NCI-H345 (cell line): ENCODE data around the gene FAM118B.
A peak's percentile ranks its signal among the peaks of the same experiment; 100 is the strongest.
"Not testable (repeated sequence)": the region's sequence is repeated elsewhere in the genome, so short reads cannot be mapped to it uniquely, and the experiment has no call there.

Source experiments
- DNase-seq: peaks from one replicate; lab custom pipeline; 2025; lab: John Stamatoyannopoulos, UW

Gene FAM118B

DNA sequence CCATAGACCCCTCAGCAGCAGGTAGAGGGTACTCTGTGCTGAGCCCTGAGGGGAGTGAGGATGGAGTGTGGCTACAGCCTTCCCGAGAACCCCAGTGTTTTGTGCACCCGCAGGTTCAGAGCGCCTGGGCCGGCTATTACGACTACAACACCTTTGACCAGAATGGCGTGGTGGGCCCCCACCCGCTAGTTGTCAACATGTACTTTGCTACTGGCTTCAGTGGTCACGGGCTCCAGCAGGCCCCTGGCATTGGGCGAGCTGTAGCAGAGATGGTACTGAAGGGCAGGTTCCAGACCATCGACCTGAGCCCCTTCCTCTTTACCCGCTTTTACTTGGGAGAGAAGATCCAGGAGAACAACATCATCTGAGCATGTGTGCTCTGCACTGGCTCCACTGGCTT lies 65.7 kb downstream of the FAM118B start:
- DNase-seq: no peak

DNA sequence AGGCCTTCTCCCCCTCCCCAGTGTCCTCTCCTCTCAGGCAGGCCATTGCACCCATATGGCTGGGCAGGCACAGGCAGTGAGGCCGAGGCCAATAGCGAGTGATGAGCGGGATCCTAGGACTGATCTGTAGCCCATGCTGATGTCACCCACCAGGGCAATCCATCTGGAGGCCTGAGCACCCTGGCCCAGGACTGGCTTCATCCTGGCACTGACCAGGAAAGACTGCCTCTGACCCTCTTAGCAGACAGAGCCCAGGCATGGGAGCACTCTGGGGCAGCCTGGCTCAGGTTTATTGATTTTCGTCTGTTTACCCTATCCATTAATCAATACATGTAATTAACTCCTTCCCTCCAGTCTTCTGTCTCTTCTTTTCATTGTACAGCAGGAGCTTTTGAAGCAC lies 66.2 kb downstream of the FAM118B start:
- DNase-seq: no peak

DNA sequence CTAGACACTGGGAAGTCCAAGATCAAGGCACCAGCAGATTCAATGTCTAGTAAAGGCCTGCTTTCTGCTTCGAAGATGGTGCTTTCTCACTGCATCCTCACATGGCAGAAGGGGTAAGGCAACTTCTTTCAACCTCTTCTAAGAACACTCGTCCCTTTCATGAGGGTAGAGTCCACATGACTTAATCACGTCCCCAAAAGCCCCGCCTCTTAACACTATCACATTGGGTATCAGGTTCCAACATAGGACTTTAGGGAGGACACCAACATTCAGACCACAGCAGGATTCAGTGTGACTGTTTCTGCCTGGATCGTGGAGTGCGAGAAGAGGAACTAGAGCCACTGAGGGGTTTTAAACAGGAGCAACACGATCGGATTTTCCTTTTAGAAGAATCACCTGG lies 67.6 kb downstream of the FAM118B start:
- DNase-seq: no peak

DNA sequence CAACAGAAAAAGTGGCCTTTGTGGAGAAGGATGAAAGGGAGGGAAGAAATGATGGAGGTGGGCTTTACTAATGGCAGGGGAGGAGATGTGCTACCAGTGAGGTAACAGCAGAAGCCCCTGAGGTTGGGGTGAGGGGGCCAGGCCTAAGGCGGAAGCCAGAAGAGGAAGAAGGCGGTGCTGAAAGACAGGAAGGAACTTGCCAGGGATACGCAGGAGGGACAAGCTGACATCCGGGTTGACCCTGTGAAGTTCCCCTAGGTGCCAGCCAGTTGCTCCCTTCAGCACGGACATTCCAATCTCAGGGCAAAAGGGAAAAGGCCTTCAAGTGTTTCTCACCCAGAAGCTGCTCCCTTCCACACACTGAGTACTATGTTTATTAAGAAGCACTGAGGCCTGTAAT lies 69.0 kb downstream of the FAM118B start:
- DNase-seq: no peak

DNA sequence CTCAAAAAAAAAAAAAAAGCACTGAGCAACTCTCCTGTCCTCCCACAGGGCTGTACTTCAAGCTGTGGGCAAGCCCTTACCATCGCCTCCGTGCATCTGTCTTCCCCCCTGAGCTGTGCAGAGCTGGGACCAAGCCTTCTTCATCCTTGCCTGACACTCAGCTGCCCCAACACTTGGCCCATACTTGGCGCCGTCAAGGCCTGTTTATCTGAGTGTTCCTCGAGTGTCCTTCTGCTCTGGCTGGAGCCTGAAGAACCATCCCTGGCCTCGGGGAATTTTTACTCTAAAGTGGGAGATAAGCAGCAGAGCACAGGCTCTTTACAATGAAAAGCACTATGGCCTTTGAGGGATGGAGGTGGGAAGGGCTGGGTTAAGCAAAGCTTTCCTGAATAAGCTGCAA lies 69.7 kb downstream of the FAM118B start:
- DNase-seq: no peak

DNA sequence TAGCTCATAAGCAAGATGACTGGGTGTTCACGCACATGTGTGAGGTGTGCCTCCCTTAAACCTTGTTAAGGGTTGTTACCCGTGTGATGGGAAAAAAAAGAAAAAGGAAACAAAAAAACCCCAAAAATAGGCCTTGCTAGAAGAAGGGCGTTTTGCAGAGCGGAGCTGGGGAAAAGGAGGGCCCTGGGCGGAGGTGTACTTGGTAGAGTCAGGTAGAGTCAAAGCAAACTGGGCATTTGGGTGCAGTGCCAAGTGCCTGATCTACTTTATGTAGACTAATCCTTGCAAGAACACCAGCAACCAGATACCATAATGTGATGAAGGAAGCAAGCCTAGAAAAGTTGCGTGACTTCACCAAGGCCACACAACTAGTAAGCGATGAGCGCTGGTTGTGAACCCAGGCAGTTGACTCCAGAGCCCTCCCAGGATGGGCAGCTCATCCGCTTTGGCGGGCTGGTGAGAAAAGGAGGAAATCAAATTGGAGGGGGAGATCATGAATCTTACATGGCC lies 70.1 kb downstream of the FAM118B start:
- no peak for DNase-seq

DNA sequence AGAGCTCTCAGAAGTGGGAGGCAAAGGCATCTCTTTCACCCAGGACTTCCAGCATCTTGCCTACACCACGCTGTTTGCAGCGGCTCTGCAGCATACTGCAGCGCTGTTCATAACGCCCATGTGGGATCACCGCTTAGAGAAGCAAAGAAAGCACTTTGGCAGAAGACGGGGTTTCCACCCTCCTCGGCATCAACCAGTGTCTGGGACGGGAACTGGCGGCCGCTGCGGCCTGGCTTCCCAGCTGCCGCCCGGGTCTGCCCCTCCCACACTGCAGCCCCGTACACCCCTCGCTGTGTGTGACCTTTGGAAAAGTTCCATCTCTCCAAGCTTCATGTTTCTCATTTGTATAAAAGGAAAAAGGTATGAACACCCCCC lies 70.8 kb downstream of the FAM118B start:
- peak; percentile 22 for DNase-seq

DNA sequence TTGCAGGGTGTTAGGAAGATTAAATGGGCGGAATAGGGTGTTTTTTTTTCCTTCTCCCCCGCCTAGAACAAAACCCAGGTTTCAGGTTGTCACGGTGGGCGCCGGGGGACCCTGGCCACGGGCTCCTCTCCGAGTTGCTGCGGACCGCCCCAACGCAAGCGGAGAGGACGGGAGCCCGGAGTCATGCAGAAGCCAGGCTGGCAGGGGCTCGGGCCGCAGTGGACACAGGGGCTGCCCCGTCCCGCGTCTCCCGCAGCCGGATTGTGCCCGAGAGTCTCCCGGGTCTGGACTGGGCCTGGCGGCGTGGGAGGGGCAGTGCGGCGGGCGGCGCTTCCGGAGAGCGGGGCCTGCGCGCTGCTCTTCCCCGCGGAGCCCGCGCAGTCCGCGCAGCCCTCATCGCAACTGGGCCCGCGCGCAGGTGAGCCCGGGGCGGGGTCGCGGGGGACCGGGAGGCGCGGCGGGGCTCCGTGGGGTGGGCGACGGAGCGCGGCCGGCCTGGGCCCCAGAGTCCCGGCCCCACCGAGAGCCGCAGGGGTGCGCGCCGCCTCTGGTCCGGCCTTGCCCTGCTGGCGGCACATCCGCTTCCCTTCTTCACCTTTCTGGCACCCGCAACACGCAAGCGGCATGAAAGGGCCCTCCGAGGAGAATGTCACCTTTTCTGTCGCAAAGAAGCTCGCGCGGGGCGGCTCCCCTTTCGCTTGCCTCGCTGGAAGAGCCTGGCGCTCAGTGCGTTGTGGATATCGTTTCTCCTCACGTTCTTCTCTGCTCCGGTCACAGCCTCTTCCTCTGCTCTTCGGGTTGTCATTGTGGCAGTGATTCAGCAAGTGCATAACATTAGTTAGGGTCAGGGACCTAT lies 71.4 kb downstream of the FAM118B start, which contains the start of gene TIRAP:
Gene TIRAP, plus strand, starts transcription at position 358 of the 856 bp plus-strand sequence. CDS start 7,802 bp downstream, outside the sequence.
- peak; percentile 46 for DNase-seq

DNA sequence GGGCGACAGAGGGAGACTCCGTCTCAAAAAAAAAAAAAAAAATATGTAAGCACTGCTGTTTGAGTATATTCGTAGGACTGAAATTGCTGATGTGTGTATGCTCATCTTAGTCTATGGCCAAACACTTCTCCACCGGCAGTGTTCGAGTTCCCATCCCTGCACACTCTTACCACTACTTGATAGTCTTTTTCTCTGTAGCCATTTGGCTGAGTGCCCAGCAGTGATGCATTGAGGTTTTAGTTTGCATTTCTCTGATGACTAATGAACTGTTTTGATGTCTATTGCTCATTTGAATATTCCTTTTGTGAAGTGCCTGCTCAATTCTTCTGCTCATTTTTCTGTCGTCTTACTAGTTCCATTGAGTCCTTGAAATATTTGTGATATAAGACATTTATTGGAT lies 73.2 kb downstream of the FAM118B start:
- DNase-seq: peak; percentile 90

DNA sequence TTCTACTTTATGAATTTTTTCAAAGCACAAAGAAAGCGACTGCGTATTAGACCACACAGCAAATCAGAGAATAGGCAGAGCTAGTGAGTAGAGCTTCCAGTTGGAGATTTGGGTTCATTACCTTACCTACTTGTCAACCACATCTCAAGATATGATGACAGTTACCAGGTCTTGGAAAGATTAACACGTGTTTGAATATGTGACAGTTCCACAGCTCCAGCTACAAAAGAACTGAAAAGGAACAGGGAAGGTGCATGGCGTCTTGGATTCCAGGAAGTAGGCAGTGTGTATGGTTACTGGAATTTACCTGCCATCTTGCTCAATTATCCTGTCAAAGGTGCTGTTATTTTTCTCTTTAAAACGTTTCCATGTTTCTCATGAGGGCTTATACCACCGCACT lies 76.7 kb downstream of the FAM118B start:
- no peak for DNase-seq

DNA sequence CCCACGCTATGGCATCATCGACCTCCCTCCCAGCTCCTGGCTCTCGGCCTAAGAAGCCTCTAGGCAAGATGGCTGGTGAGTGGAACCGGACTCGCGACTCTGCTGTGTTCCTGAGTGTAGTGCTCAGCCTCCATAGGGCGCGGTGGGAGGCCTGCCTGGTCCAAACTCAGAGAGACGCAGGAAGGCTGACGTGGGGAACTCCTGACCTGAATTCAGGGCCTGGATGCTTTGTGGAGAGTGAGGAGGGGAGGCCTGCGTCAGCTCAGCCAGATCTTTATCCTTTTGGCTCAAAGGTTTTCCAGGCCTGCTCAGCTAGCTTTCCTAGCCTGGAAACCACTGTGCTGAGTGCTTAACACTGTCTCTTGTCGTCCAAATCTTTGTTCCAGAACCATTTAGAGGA lies 79.3 kb downstream of the FAM118B start:
- DNase-seq: no peak

DNA sequence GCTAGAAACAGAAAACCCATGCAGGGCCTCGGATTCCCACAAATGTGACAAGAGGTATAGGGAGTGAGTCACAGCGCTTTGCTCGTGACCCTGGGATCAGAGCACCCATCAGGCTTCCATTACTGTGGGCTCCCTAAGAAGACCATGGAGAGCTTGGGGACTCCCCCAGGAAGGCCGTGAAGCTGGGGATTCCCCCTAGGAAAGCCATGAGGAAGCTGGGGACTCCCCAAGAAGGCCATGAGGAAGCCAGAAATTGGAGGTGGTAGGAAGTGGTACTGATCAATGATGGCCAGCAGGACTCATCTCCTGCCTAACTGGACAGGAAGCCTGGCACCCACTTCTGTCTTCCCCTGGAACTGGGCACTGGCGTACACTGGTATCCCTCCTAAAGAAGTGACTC lies 82.1 kb downstream of the FAM118B start:
- DNase-seq: no peak

DNA sequence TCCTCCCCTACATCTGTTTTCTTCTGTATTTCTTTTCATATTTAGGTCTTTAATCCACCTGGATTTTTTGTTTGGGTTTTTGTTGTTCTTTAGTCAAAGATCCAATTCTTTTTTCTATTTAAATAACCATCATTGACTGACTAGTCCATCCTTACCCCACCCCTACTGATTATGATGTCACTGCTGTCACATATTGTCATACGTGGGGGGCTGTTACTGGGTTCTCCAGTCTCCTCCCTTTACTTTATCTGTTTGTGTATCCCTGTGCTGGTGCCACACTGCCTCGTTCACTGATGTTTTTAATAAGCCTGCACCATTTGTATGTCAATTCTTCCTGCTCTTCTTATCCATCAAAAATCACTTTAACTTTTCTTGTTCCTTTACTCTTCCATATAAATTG lies 85.4 kb downstream of the FAM118B start:
- DNase-seq: no peak

DNA sequence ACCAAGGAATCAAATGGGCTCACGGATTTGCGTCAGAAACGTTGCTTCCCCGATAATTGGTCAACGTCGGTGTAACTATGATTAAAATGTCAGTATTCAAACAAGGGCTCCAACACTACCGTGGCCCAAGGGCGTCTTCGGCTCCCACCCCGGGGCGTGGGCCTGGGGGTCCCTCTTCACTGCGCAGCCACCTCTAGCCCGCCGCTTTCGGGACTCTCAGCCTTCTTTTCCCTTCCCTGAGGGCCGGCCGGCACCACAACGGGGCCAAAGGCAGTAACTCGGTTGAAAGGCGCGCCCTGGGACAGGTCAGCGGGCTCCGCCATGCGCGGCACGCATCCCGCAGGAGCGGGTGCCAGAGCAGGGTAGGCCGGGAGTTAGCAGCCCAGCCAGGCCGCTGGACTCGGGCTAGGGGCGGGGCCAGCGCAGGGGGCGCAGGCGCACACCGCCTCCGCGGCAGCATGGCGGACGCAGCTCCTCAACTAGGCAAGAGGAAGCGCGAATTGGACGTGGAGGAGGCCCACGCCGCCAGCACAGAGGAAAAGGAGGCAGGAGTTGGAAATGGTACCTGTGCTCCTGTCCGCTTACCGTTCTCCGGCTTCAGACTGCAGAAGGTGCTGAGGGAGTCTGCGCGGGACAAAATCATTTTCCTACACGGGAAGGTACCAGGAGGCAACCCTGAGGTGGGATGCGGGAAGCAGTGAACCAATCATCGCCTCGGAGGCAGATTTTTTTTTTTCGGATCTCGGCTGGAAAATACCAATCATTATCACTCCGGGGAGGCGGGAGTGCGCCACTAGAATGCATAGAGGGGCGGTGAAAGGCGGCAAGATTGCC lies 92.3 kb downstream of the FAM118B start, which contains the start of gene DCPS:
Gene DCPS, plus strand, starts transcription at position 438 of the 834 bp plus-strand sequence. Its CDS starts 21 bp downstream, at position 459.
- DNase-seq: peak; percentile 89

DNA sequence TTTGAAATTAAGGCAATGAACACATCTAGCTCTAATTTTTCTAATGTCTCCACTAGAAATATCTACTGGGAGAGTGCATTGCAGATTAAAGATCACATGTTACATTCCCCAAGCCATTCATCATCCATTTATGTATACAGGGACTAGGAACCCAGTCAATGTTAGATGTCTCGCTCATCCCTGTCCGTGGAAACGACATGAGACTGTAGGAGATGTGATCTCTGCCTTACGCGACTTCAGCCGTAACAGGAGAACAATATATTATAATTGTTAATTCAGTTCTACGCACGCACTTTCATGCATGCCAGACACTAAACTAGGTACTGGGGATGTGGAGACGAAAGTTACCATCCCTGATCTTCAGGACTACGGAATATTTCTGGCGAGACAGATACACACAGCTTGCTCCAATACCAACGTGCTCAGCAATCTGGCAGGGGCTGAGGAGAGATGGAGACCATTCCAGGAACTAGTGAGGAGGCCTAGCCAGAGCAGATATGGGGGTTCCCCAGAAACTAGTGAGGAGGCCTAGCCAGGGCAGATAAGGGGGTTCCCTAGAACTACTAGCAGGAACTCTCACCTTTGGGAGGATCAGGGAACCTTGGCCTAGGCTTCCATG lies 93.0 kb downstream of the FAM118B start:
- no peak for DNase-seq

DNA sequence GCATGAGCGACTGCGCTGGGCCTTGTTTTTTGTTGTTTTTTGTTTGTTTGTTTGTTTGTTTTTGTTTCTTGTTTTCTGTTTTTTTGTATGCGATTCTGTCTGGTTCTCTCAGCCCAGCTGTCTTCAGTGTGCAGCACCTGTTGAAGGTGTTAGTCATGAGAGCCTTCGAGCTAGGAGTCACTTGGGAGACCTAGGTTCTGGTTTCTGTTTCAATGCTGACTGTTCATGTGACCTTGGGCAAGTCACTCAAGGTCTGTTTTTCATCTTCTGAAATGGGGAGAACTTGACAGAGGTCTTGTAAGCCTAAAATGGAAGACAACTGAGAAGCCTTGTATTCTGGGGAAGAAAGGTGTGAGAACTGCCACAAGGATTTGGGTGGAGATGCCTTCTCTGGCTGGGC lies 94.1 kb downstream of the FAM118B start:
- no peak for DNase-seq

DNA sequence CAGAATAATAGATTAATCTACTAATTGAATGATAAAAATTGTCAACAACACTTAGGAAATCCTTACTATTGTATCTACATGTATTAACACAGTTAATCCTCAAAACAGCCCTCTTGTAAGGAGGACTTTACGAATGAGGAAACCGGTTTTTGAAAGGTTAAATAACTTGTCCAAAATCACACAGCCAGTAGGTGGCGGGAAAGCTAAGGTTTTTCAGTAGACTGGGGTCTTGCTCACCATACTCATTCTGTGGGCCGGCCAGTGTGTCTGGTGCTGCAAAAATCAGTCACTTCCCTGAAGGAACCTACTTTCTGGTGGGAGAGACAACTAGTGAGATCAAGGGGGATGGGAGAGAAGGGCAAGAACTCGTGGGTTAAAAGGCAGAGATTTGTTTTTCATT lies 96.1 kb downstream of the FAM118B start:
- peak; percentile 18 for DNase-seq

DNA sequence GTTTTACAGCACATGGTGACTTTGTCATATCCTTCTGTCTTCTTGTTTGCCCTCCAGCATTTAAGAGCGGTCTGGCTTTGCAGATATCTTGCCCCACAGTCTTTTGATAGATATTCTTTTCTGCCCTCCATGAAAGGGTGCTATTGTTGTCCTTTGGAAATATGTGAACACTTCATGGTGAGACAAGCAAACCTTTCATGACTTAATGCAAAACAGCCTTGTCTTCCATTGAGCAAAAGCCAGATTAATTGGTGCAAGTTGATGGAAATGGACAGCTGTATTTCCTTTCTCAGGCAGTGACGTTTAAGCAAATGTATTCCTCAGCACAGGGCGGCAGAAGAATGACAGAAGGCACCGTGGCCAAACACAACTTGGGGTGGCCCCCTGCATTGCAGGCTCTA lies 96.7 kb downstream of the FAM118B start:
- no peak for DNase-seq

DNA sequence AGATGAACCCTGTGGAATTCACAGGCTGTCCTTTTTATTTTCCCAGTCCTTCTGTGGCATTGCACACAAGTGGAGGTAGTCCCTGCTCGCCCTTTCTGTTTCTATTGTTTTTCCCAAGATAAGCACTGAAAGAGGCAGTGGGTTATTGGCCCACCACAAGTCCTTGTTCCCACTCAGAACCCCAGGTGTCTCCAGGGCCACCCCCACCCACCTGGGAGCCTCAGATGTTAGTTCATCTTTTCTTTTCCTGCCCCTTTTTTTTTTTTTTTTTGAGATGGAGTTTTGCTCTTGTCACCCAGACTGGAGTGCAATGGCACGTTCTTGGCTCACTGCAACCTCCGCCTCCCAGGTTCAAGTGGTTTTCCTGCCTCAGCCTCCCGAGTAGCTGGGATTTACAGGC lies 97.2 kb downstream of the FAM118B start:
- not testable (repeated sequence) for DNase-seq

DNA sequence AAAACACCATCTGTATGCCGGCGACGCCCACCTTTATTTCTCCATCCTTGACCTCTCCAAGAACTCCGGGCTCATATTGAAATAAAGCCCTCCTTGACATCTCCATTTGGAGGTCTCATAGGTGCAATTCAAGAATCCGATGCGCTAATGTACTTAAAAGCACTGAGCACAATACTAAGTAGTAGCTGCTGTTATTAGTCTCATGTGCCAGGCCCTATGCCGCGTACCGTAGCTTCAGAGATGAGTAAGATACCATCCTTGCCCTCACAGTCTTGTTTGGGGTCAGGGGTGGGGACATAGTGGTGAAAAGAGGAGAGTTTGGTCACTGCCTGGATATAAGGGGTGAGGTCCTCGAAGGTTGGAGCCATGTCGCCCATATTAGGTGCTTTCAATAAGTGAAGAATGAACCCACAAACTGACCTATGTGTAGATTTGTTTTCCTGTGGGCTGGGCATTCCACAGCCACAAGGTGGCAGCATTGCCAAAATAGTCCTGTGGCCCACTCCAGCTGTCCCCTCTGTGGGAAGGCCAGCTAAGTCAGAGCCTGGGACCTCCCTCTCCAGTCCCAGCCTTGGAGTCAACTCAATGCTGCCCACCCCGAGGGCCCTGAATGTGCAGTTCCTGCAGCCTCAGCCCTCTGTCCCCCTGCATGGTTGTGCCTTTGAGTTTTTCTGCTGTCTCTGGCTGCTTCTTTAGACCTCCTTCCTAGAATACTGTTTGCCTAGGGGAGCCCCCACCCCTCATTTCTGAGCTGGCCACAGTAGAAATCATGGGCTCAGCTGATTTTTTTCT lies 98.8 kb downstream of the FAM118B start:
- DNase-seq: peak; percentile 74

DNA sequence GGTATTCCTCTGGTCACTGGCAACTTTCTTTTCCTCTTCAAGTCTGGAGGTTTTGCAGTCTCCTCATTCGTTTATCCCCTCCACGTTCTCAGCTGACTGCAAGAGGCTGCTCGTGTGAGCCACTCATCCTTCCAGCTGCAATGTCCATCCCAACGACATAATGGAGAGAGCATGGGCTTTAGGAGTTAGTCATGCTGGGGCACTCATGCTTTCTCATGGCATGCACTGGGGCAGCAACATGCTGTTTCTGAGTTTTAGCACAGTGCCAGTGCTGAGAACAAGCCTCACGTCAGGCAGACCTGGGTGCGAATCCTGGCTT lies 99.4 kb downstream of the FAM118B start:
- DNase-seq: no peak
